IPS-15b (cell line): ENCODE results near the gene GPRC5B.

Experiments used
- H3K27me3 ChIP-seq: one replicate; pipeline ENCODE4 v1.6.1; 2013; ENCODE audit warnings: low read length; ENCODE audit not compliant: control insufficient read depth, insufficient read depth
- H3K36me3 ChIP-seq: one replicate; pipeline ENCODE4 v1.6.1; 2013; ENCODE audit warnings: low read length; ENCODE audit not compliant: control insufficient read depth, insufficient read depth
- H3K4me1 ChIP-seq: one replicate; pipeline ENCODE4 v1.6.1; 2013; ENCODE audit warnings: mild to moderate bottlenecking, low read length; ENCODE audit not compliant: control insufficient read depth, insufficient read depth
- H3K4me3 ChIP-seq: one replicate; pipeline ENCODE4 v1.5.1; 2013; ENCODE audit warnings: low read depth, low read length
- H3K9ac ChIP-seq: one replicate; pipeline ENCODE4 v1.6.1; 2013; ENCODE audit warnings: low read depth, mild to moderate bottlenecking, low read length
- H3K9me3 ChIP-seq: one replicate; pipeline ENCODE4 v1.6.1; 2013; ENCODE audit warnings: mild to moderate bottlenecking, low read length; ENCODE audit not compliant: control insufficient read depth, insufficient read depth

GPRC5B gene

GRCh38 chr16:19863990-19864389 lies 20.7 kb downstream of the GPRC5B start:
- no peaks in the 10 kb centered on the region for H3K9me3 ChIP-seq
- H3K27me3 ChIP-seq: no peaks in the 10 kb centered on the region
- peaks cover 27% of the 10 kb centered on the region for H3K4me1 ChIP-seq
- no peak overlapping the region for H3K9ac ChIP-seq
- H3K36me3 ChIP-seq: peaks cover 25% of the 10 kb centered on the region
- H3K4me3 ChIP-seq: no peak overlapping the region

GRCh38 chr16:19861811-19862327 lies 22.8 kb downstream of the GPRC5B start:
- Histone ChIP-seq H3K4me1 (peaks cover 37% of the 10 kb centered on the region), H3K4me3 (peak overlapping the region; percentile 49), H3K9ac (peak overlapping the region; percentile 14), H3K9me3 (no peaks in the 10 kb centered on the region), H3K36me3 (peaks cover 9% of the 10 kb centered on the region), H3K27me3 (no peaks in the 10 kb centered on the region)

- Histone ChIP-seq H3K4me1 (peaks cover 42% of the 10 kb centered on the region), H3K9ac (peak overlapping the region; percentile 14), H3K36me3 (peaks cover 6% of the 10 kb centered on the region), H3K9me3 (no peaks in the 10 kb centered on the region), H3K4me3 (peak overlapping the region; percentile 49), H3K27me3 (no peaks in the 10 kb centered on the region)
These were observed 23.5 kb downstream of the GPRC5B start for GRCh38 chr16:19861133-19861532.

GRCh38 chr16:19860166-19861041 lies 24.2 kb downstream of the GPRC5B start:
- H3K9ac ChIP-seq: peak overlapping the region; percentile 82
- no peaks in the 10 kb centered on the region for H3K9me3 ChIP-seq
- no peaks in the 10 kb centered on the region for H3K27me3 ChIP-seq
- H3K4me1 ChIP-seq: peaks cover 45% of the 10 kb centered on the region
- peak overlapping the region; percentile 19 for H3K4me3 ChIP-seq
- peaks cover 6% of the 10 kb centered on the region for H3K36me3 ChIP-seq

GRCh38 chr16:19859603-19860002 lies 25.0 kb downstream of the GPRC5B start:
- Histone ChIP-seq H3K9me3 (no peaks in the 10 kb centered on the region), H3K4me3 (no peak overlapping the region), H3K36me3 (peaks cover 6% of the 10 kb centered on the region), H3K4me1 (peaks cover 49% of the 10 kb centered on the region), H3K9ac (peak overlapping the region; percentile 82), H3K27me3 (no peaks in the 10 kb centered on the region)

GRCh38 chr16:19859166-19859565 lies 25.5 kb downstream of the GPRC5B start:
- no peaks in the 10 kb centered on the region for H3K27me3 ChIP-seq
- H3K9ac ChIP-seq: no peak overlapping the region
- peaks cover 53% of the 10 kb centered on the region for H3K4me1 ChIP-seq
- H3K9me3 ChIP-seq: no peaks in the 10 kb centered on the region
- H3K36me3 ChIP-seq: peaks cover 6% of the 10 kb centered on the region
- no peak overlapping the region for H3K4me3 ChIP-seq

GRCh38 chr16:19858340-19859018 lies 26.2 kb downstream of the GPRC5B start:
- Histone ChIP-seq H3K36me3 (peaks cover 6% of the 10 kb centered on the region), H3K27me3 (no peaks in the 10 kb centered on the region), H3K4me3 (no peak overlapping the region), H3K9ac (no peak overlapping the region), H3K9me3 (no peaks in the 10 kb centered on the region), H3K4me1 (peaks cover 58% of the 10 kb centered on the region)

- H3K4me3 ChIP-seq: no peak overlapping the region
- H3K36me3 ChIP-seq: peaks cover 6% of the 10 kb centered on the region
- no peaks in the 10 kb centered on the region for H3K9me3 ChIP-seq
- H3K9ac ChIP-seq: no peak overlapping the region
- peaks cover 58% of the 10 kb centered on the region for H3K4me1 ChIP-seq
- H3K27me3 ChIP-seq: no peaks in the 10 kb centered on the region
These were observed 26.9 kb downstream of the GPRC5B start for GRCh38 chr16:19857593-19858339.

GRCh38 chr16:19856120-19856519 lies 28.5 kb downstream of the GPRC5B start:
- Histone ChIP-seq H3K9me3 (no peaks in the 10 kb centered on the region), H3K9ac (no peak overlapping the region), H3K4me3 (no peak overlapping the region), H3K27me3 (no peaks in the 10 kb centered on the region), H3K36me3 (peaks cover 6% of the 10 kb centered on the region), H3K4me1 (peaks cover 47% of the 10 kb centered on the region)

GRCh38 chr16:19854543-19854876 lies 30.1 kb downstream of the GPRC5B start:
- H3K4me1 ChIP-seq: peaks cover 34% of the 10 kb centered on the region
- no peaks in the 10 kb centered on the region for H3K9me3 ChIP-seq
- H3K9ac ChIP-seq: no peak overlapping the region
- no peak overlapping the region for H3K4me3 ChIP-seq
- peaks cover under 1% of the 10 kb centered on the region for H3K36me3 ChIP-seq
- H3K27me3 ChIP-seq: no peaks in the 10 kb centered on the region

GRCh38 chr16:19853742-19854542 lies 30.7 kb downstream of the GPRC5B start:
- Histone ChIP-seq H3K9ac (no peak overlapping the region), H3K4me1 (peaks cover 30% of the 10 kb centered on the region)

More at GRCh38 chr16:19853742-19854542, 30.7 kb downstream of the GPRC5B start:
- no peaks in the 10 kb centered on the region for H3K36me3 ChIP-seq
- H3K9me3 ChIP-seq: no peaks in the 10 kb centered on the region
- H3K27me3 ChIP-seq: no peaks in the 10 kb centered on the region
- no peak overlapping the region for H3K4me3 ChIP-seq
